Esophagus muscularis mucosa (tissue), 3 donors: ENCODE data around the gene CROCC2.

Source experiments
- POLR2AphosphoS5 ChIP-seq, 2 donors: sonication (generic); formaldehyde crosslinking; IDR thresholded peaks; one replicate each; pipeline ENCODE4 v1.6.1; 2017; ENCODE audit warnings: antibody characterized with exemption in 2 of 2
- TF ChIP-seq, protein P1 (sequence below), 3 experiments: fragments of 200-600 bp in 2 of 3; fragments of 450-650 bp in 1 of 3; sonication (generic) in 2 of 3; IDR thresholded peaks; one replicate each; pipeline ENCODE4 v1.5.1; 2017 to 2019; ENCODE audit warnings: antibody characterized with exemption in 3 of 3, mild to moderate bottlenecking in 2 of 3, moderate library complexity in 1 of 3

DNA sequence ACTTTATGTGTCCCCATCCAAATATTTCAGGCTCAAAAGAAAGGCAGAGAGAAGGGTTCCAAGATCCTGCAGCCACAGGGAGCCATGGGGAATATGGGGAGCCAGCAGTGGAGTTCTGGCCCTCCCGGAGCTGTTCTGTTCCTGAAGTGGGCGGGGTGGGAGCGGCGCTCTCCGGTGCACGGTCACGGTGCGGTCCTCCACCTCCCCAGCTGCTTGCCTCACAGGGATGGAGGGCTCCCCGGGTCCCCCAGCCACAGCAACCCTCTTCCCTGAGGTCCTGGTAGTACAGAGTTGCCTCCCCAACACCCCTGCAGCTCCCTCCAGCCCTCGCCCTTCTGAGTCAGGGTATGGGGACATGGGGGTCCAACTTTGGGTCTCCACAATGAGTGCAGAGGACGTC lies 66.1 kb downstream of the CROCC2 start:
- TF ChIP-seq, protein P1, sequence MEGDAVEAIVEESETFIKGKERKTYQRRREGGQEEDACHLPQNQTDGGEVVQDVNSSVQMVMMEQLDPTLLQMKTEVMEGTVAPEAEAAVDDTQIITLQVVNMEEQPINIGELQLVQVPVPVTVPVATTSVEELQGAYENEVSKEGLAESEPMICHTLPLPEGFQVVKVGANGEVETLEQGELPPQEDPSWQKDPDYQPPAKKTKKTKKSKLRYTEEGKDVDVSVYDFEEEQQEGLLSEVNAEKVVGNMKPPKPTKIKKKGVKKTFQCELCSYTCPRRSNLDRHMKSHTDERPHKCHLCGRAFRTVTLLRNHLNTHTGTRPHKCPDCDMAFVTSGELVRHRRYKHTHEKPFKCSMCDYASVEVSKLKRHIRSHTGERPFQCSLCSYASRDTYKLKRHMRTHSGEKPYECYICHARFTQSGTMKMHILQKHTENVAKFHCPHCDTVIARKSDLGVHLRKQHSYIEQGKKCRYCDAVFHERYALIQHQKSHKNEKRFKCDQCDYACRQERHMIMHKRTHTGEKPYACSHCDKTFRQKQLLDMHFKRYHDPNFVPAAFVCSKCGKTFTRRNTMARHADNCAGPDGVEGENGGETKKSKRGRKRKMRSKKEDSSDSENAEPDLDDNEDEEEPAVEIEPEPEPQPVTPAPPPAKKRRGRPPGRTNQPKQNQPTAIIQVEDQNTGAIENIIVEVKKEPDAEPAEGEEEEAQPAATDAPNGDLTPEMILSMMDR (IDR thresholded peaks at IDR 0.05) = no peak
- no peak for TF ChIP-seq POLR2AphosphoS5 (IDR thresholded peaks at IDR 0.05)
